ENCODE data around the gene RASD1.
A peak's percentile ranks its signal among the peaks of the same experiment; 100 is the strongest.

RASD1 gene

DNA sequence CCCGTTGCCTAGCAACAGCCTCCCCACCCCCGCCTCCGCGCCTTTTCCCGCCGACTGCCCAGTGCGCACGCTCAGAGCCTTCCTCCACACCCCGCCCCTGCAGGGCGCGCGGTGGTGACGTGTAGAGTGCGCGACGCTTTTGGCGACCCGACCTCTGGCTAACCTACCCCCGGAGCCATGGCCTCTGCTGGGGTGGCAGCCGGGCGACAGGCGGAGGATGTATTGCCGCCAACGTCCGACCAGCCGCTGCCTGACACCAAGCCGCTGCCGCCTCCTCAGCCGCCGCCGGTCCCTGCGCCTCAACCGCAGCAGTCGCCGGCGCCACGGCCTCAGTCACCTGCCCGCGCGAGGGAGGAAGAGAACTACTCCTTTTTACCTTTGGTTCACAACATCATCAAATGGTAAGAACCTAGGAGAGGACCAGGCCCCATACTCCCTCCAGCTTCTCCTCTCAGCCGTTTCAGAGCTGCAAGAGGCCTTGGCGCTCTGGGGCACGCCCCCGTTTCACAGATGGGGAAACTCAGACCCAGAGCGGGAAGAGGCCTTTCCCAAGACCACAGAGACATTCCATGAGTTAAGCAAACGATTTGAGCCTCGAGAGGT is 19.2 kb downstream of the RASD1 start, which contains the start of gene MED9:
TSS of gene MED9 (plus strand) at position 136 of the 603 bp plus-strand sequence. CDS start at position 178, 42 bp downstream.
- peak within 1 kb of the TSS; percentile 99 for H3K4me3 ChIP-seq (ENCODE audit: low read depth, low read length)
- peak; percentile 88 for DNase-seq (ENCODE audit: low read depth)
- TF ChIP-seq, protein P1, sequence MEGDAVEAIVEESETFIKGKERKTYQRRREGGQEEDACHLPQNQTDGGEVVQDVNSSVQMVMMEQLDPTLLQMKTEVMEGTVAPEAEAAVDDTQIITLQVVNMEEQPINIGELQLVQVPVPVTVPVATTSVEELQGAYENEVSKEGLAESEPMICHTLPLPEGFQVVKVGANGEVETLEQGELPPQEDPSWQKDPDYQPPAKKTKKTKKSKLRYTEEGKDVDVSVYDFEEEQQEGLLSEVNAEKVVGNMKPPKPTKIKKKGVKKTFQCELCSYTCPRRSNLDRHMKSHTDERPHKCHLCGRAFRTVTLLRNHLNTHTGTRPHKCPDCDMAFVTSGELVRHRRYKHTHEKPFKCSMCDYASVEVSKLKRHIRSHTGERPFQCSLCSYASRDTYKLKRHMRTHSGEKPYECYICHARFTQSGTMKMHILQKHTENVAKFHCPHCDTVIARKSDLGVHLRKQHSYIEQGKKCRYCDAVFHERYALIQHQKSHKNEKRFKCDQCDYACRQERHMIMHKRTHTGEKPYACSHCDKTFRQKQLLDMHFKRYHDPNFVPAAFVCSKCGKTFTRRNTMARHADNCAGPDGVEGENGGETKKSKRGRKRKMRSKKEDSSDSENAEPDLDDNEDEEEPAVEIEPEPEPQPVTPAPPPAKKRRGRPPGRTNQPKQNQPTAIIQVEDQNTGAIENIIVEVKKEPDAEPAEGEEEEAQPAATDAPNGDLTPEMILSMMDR (conservative IDR thresholded peaks at IDR 0.05; ENCODE audit: low read depth, low read length): no peak

DNA sequence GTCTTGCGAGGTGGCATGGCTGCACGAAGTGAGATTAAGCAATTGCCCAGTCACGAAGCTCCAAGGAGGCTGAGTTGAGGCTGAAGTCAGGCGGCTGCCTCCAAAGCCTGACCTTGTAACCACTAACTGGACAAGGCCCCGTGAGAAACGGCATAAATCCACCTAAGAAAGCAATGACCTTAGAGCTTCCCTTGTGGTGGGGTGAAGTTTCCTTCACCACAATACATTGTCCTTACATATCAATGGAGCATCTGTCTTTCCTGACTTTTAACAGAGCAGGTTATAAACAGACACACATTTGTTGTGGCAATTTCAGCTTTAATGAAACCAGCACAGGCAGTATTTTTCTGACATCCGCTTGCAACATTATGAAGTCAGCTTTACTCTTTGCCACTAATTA is 21.9 kb downstream of the RASD1 start:
- no peak for DNase-seq (ENCODE audit: low read depth)
- H3K4me3 ChIP-seq (ENCODE audit: low read depth, low read length): no peak overlapping the region
- TF ChIP-seq, protein P1 (conservative IDR thresholded peaks at IDR 0.05; ENCODE audit: low read depth, low read length): no peak

DNA sequence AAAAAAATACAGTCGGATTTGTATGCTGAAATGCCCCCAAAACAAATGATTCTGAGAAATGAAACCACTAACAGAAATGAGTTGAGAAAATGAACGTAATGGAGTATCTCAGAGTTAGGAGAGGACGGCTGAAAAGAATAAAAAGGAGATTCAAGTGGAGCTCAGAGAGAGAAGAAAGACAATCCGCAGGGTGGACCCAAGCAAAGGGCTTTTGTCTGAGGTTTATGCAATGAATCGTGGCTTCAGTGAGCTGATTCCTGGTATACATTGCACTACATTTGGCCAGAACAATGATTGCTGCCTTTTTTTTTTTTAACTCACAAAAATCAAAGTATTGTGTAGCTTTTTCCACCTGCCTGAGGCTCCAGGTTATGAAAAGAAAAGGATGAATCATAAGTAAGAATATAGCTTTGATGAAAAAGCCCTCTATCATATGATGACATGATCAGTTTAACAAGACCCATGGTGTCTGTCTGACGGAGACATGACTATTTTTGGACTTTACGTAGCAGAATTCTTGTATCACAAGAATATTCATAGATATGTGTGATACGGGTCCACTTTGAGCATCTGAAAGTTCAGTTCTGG is 23.8 kb downstream of the RASD1 start:
- no peak for DNase-seq (ENCODE audit: low read depth)
- TF ChIP-seq, protein P1 (conservative IDR thresholded peaks at IDR 0.05; ENCODE audit: low read depth, low read length): no peak
- H3K4me3 ChIP-seq (ENCODE audit: low read depth, low read length): no peak overlapping the region

DNA sequence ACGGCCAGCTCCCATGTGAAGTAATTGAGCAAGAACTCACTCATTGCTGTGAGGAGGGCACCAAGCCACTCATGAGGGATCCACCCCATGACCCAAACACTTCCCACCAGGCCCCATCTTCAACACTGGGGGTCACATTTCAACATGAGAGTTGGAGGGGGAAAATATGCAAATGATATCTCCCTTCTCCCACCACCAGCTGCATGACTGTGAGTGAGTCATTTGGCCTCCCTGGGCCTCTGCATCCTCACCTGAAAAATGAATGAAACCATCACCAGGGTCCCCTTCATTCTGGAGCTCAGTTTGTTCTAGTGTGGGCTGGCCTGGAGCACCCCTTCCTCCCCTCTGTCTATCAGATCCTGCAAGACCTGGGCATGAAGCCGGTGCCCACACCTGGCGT is 26.2 kb downstream of the RASD1 start:
- DNase-seq (ENCODE audit: low read depth): no peak
- no peak overlapping the region for H3K4me3 ChIP-seq (ENCODE audit: low read depth, low read length)
- TF ChIP-seq, protein P1 (conservative IDR thresholded peaks at IDR 0.05; ENCODE audit: low read depth, low read length): no peak

DNA sequence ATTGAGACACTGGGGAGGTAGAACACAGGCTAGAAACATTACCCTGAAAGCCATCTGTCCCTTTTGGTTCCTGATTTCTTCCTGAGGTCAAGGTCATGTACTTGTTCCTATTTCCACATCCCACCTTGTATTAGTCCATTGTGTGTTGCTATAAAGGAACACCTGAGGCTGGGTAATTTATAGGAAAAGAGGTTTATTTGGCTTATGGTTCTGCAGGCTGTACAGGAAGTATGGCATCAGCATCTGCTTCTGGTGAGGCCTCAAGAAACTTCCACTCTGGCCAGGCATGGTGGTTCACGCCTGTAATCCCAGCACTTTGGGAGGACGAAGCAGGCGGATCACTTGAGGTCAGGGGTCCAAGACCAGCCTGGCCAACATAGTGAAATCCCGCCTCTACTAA is 26.8 kb downstream of the RASD1 start:
- DNase-seq (ENCODE audit: low read depth): no peak
- no peak overlapping the region for H3K4me3 ChIP-seq (ENCODE audit: low read depth, low read length)
- TF ChIP-seq, protein P1 (conservative IDR thresholded peaks at IDR 0.05; ENCODE audit: low read depth, low read length): no peak

DNA sequence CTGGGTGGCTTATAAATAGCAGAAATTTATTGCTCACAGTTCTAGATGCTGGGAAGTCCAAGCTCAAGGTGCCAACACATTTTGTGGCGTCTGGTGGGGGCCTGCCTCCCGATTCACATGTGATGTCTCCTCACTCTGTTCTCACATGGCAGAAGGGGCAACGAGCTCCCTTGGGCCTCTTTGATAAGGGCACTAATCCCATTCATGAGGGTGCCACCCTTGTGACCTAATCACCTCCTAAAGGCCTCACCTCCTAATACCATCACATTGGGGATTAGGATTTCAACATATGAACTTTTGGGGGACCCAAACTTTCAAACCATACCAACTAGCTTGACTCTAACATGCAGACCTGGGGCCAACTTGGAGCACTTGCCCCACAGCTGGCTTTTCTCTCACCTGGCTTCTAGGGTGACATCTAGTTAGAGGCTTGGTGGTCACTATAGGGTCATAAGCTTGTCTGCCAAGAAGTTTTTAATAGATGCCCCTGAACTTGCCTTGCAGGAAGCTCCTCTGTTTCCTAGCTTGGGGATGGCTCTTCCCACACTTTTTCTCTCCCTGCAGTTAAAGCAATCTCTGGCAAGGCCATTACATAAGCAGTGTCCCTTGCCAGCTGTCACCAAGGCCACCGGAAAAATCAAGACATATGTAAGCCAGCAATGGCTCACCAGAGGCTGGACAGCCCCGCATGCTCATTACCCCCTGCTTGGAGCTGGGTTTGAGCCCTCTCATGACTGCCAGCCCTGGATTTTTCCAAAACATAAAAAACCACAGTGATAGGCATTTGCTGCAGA is 27.8 kb downstream of the RASD1 start:
- DNase-seq (ENCODE audit: low read depth): no peak
- TF ChIP-seq, protein P1 (conservative IDR thresholded peaks at IDR 0.05; ENCODE audit: low read depth, low read length): no peak
- H3K4me3 ChIP-seq (ENCODE audit: low read depth, low read length): no peak overlapping the region
